Measurements from ENCODE around the gene LRRN2.

DNA sequence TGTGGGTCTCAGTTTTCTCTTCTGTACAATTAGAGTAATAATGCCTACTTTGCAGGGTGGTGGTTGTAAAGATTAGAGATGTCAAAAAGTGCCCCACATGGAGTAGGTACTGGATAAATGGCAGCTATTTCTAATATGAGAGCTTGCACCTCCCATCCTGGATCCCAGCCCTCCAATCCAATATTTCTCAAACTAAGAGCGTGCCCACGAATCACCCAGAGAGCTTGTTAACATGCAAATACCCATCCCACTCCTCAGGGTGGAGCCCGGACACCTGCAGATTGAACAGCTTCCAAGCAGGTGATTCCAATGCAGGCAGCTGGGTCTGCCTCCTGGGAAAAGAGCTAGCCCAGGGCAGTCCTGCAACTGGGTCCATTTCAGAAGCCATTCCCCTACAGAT lies 33.0 kb downstream of the LRRN2 start:
- TF ChIP-seq, protein P1, sequence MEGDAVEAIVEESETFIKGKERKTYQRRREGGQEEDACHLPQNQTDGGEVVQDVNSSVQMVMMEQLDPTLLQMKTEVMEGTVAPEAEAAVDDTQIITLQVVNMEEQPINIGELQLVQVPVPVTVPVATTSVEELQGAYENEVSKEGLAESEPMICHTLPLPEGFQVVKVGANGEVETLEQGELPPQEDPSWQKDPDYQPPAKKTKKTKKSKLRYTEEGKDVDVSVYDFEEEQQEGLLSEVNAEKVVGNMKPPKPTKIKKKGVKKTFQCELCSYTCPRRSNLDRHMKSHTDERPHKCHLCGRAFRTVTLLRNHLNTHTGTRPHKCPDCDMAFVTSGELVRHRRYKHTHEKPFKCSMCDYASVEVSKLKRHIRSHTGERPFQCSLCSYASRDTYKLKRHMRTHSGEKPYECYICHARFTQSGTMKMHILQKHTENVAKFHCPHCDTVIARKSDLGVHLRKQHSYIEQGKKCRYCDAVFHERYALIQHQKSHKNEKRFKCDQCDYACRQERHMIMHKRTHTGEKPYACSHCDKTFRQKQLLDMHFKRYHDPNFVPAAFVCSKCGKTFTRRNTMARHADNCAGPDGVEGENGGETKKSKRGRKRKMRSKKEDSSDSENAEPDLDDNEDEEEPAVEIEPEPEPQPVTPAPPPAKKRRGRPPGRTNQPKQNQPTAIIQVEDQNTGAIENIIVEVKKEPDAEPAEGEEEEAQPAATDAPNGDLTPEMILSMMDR (IDR thresholded peaks at IDR 0.05; ENCODE audit: low read depth, low read length) = no peak
- no peak for TF ChIP-seq MYC (IDR thresholded peaks at IDR 0.05; ENCODE audit: low read depth, low read length)
- TF ChIP-seq POLR2A (IDR thresholded peaks at IDR 0.05; ENCODE audit: extremely low read depth, insufficient read length) = no peak
